ENCODE measurements around the gene CBY3.
"Not testable (repeated sequence)": the region's sequence is repeated elsewhere in the genome, so short reads cannot be mapped to it uniquely, and the experiment has no call there.

The CBY3 gene

DNA sequence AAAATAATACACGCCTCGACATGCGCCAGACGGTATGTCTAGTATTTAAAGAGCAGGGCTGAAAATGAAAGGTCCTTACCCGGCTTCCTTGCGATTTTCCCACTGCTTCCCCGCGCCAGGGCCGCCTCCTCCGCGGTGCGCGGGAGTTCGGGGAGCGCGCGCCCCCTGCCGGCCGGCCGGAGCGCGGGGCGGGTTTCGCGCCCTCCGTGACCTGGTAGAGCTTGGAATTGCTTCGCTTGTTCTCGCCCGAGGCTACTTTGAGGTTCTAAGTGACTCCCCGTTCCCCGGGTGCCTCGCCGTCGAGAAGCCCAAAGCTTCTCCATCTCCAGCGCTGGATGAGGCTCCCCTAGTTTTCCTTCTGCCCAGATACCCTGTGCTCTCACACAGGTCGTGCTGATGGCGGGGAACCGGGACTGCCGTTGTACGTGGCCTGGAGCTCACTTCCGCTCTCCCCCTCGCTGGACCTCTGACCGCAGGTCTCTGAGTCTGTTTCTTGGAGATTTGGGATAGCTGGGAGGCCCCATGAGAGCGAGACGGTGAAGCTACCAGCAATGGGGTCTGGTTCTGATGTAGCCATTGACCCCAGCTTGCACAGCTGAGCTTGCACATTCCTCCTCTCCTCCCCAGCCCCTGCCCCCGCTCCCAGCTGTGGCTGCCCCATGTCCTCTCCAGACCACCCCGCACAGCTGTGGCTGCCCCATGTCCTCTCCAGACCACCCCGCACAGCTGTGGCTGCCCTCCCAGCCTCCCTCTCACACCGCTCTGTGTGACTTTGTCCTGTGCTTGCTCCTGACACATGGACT lies 46.3 kb downstream of the CBY3 start:
- not testable (repeated sequence) for H3K9me3 ChIP-seq (ENCODE audit: control insufficient read depth, insufficient read depth, low read length); H3K9ac ChIP-seq (ENCODE audit: low read depth, low read length); H3K4me3 ChIP-seq (ENCODE audit: low read depth, low read length)

DNA sequence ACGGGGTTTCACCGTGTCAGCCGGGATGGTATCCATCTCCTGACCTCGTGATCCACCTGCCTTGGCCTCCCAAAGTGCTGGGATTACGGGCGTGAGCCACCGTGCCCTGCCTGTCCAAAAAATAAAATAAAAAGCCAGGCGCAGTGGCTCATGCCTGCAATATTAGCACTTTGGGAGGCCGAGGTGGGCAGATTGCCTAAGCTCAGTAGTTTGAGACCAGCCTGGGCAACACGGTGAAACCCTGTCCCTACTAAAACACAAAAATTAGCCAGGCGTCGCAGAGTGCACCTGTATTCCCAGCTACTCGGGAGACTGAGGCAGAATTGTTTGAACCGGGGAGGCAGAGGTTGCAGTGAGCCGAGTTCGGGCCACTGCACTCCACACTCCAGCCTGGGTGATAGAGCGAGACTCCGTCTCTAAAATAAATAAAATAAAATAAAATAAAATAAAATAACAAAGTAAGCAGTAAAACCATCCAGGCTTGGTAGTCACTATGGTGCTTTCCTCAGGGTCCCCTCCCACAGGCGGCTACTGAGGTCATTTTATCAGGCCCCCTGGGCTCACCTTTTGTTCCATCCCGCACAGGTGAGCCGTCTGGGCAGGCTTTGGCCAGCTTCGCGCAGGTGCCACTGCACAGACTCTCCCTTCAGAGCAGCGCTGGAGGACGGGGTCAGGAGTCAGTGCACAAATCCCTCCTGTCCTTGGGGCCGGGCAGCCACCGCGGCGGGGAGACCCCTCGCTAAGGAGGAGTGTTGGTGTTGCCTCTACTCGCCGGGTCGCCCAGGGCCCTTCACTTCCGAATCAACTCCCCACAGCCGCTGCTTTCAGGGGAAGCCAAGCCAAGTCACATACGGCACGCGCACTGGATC lies 47.1 kb downstream of the CBY3 start:
- not testable (repeated sequence) for H3K27me3 ChIP-seq (ENCODE audit: control insufficient read depth, insufficient read depth, low read length); H3K9ac ChIP-seq (ENCODE audit: low read depth, low read length); H3K9me3 ChIP-seq (ENCODE audit: control insufficient read depth, insufficient read depth, low read length); H3K4me1 ChIP-seq (ENCODE audit: control insufficient read depth, insufficient read depth, low read length); H3K36me3 ChIP-seq (ENCODE audit: control insufficient read depth, insufficient read depth, low read length)
- peak overlapping the region; percentile 13 for H3K4me3 ChIP-seq (ENCODE audit: low read depth, low read length)

More for the DNA sequence above, 46.3 kb downstream of the CBY3 start:
- not testable (repeated sequence) for H3K27me3 ChIP-seq (ENCODE audit: control insufficient read depth, insufficient read depth, low read length); H3K4me1 ChIP-seq (ENCODE audit: control insufficient read depth, insufficient read depth, low read length); H3K36me3 ChIP-seq (ENCODE audit: control insufficient read depth, insufficient read depth, low read length)
